Ovary (tissue), 3 donors: ENCODE data around the gene TRABD2B.

Experiments used
- POLR2A ChIP-seq: fragments of 450-650 bp; IDR thresholded peaks from one replicate; pipeline ENCODE4 v1.6.1; 2017; ENCODE audit warnings: antibody characterized with exemption, mild to moderate bottlenecking, moderate library complexity
- TF ChIP-seq, protein P1 (sequence below), 3 donors: fragments of 450-650 bp in 2 of 3; fragments of 200-600 bp in 1 of 3; IDR thresholded peaks; one replicate each; pipeline versions ENCODE4 v1.5.1 to v1.8.0; 2016 to 2022; ENCODE audit warnings: antibody characterized with exemption in 3 of 3, mild to moderate bottlenecking in 1 of 3
- donor health status: DM: no; HTN: no; CAD: no.

DNA sequence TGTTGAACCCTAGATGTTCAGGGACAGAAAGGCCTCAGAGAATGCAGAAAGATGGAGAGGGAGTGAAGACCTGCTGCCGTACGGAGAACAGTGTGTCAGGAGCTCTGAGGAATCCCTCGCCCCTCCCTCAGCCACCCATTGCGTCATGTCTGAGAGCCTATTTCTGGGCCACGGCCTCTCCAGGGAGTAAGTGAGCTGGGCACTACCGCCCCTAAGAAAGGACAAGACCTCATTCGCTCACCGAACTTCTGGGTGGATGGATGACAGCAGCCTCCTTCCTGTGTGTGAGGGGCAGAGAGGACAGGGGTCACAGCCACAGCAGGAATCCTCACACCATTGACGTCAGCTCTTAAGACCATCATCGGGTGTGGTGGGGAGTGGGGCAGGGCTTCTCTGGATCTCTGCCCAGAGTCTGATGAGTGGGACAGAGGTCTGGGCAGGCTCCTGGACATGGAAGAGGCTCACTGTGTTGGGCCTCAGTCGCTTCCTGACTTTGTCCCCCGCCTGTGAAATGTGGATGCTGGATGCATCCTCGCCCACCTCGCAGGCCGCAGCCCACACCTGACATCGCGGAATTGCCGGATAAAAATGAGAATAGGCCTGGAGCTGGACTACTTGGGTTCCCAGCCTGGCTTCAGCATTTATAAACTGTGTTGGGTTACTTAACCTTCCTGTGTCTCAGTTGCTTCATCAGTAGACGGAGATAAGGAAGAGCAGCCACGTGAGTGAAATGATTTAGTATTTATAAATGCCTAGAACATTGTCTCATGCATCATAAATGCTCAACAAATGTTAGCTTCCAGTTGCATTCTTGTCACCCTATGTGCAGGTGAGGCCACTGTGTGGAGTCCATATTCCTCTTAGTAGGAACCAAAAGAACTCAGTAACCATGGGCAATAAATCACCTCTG is 238.6 kb downstream of the TRABD2B start:
- TF ChIP-seq, protein P1, sequence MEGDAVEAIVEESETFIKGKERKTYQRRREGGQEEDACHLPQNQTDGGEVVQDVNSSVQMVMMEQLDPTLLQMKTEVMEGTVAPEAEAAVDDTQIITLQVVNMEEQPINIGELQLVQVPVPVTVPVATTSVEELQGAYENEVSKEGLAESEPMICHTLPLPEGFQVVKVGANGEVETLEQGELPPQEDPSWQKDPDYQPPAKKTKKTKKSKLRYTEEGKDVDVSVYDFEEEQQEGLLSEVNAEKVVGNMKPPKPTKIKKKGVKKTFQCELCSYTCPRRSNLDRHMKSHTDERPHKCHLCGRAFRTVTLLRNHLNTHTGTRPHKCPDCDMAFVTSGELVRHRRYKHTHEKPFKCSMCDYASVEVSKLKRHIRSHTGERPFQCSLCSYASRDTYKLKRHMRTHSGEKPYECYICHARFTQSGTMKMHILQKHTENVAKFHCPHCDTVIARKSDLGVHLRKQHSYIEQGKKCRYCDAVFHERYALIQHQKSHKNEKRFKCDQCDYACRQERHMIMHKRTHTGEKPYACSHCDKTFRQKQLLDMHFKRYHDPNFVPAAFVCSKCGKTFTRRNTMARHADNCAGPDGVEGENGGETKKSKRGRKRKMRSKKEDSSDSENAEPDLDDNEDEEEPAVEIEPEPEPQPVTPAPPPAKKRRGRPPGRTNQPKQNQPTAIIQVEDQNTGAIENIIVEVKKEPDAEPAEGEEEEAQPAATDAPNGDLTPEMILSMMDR (IDR thresholded peaks at IDR 0.05): no peak
- no peak for TF ChIP-seq POLR2A
